ENCODE results near the gene COA1. TPM values are rescaled to one million over a fixed set of nuclear protein-coding genes. Genes with fewer than 3 reads are reported as not detected.

Gene COA1
- total RNA-seq, 1 experiment from 2014 or later, result 151 TPM

DNA sequence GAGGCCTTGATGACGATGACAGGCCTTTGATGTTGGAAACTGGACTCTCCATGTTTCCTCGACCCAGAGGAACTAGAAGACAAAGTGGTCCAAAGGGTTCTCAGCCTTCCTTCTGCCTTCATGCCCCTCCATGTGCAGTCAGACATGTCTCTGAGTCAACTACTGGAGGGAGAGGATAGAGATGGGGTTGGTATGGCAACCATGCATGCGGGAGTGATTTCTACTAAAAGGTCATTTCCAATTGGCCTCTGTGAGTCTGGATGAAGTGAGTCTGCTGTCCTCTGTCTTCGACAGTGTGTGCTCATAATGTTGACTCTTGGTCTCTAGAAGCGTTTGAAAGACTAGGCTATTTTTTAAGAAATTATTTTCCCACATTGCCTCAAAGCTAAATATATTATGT is 117.2 kb downstream of the COA1 start:
- Histone ChIP-seq H3K36me3 (ENCODE audit: low read depth) (peaks cover 74% of the 10 kb centered on the region), H2AFZ (no peak overlapping the region), H4K20me1 (ENCODE audit: insufficient read depth) (peaks cover 44% of the 10 kb centered on the region), H3K27me3 (ENCODE audit: insufficient read depth, low read depth) (no peaks in the 10 kb centered on the region), H3K4me2 (no peak overlapping the region), H3K79me2 (ENCODE audit: low read depth) (peaks cover 43% of the 10 kb centered on the region), H3K4me3 (no peak overlapping the region), H3F3A (ENCODE audit: insufficient read depth, low read depth) (peaks cover 16% of the 10 kb centered on the region), H3K9me2 (ENCODE audit: insufficient read depth) (no peaks in the 10 kb centered on the region), H3K4me1 (replicated peaks; ENCODE audit: insufficient read depth) (no peaks in the 10 kb centered on the region), H3K9me3 (ENCODE audit: insufficient read depth, low read depth) (no peaks in the 10 kb centered on the region), H3K27ac (no peak overlapping the region)
- BruUV-seq (replicated peaks), result no TSS peak
- no peak for TF ChIP-seq EZH2 (IDR thresholded peaks at IDR 0.05; ENCODE audit: low read depth)
- TF ChIP-seq, protein P1, sequence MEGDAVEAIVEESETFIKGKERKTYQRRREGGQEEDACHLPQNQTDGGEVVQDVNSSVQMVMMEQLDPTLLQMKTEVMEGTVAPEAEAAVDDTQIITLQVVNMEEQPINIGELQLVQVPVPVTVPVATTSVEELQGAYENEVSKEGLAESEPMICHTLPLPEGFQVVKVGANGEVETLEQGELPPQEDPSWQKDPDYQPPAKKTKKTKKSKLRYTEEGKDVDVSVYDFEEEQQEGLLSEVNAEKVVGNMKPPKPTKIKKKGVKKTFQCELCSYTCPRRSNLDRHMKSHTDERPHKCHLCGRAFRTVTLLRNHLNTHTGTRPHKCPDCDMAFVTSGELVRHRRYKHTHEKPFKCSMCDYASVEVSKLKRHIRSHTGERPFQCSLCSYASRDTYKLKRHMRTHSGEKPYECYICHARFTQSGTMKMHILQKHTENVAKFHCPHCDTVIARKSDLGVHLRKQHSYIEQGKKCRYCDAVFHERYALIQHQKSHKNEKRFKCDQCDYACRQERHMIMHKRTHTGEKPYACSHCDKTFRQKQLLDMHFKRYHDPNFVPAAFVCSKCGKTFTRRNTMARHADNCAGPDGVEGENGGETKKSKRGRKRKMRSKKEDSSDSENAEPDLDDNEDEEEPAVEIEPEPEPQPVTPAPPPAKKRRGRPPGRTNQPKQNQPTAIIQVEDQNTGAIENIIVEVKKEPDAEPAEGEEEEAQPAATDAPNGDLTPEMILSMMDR (conservative IDR thresholded peaks at IDR 0.05), result no peak
- DNase-seq, result no peak
- intact Hi-C loops (cut with micrococcal nuclease; ENCODE audit: unreplicated experiment), result no loop called here
- POLR2A ChIA-PET (ENCODE audit: unreplicated experiment), result no interaction called here
- CTCF ChIA-PET, result interaction anchor here (0.7 kb wide), 1 partner anchor 42 kb away, joined by 4 read pairs; no protein-coding TSS in a partner anchor

DNA sequence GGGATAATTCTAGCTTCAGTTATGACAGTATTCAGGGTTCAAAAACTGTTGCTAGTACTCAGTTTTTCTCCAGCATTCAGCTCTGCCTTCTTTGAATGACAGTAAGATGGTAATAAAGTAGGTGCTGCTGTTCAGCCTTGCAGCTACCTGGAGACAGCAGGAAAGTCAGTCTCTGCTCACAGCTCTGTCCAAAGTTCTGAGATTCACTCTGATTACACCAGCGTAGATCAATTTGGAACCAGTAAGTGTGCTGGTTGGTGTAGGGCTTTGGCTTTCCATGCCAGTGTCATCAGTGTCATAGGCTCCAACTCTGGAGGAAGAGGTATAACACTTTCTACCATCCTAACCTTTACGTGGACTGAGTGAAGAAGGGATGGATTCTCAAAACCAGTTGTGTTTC is 120.2 kb downstream of the COA1 start:
- Histone ChIP-seq H3K27ac (no peak overlapping the region), H3K4me3 (no peak overlapping the region), H3K79me2 (ENCODE audit: low read depth) (peaks cover 60% of the 10 kb centered on the region), H3K9me2 (ENCODE audit: insufficient read depth) (no peaks in the 10 kb centered on the region), H3K4me1 (replicated peaks; ENCODE audit: insufficient read depth) (no peaks in the 10 kb centered on the region), H3K36me3 (ENCODE audit: low read depth) (peaks cover 70% of the 10 kb centered on the region), H4K20me1 (ENCODE audit: insufficient read depth) (peaks cover 54% of the 10 kb centered on the region), H2AFZ (no peak overlapping the region), H3K4me2 (no peak overlapping the region), H3K27me3 (ENCODE audit: insufficient read depth, low read depth) (no peaks in the 10 kb centered on the region), H3K9me3 (ENCODE audit: insufficient read depth, low read depth) (peaks cover 9% of the 10 kb centered on the region), H3F3A (ENCODE audit: insufficient read depth, low read depth) (peaks cover 1% of the 10 kb centered on the region)
- POLR2A ChIA-PET (ENCODE audit: unreplicated experiment), result interaction anchor here (0.7 kb wide), 1 partner anchor 13 kb away, joined by 5 read pairs; no protein-coding TSS in a partner anchor
- no peak for DNase-seq
- CTCF ChIA-PET, result no interaction called here
- no TSS peak for BruUV-seq (replicated peaks)
- intact Hi-C loops (cut with micrococcal nuclease; ENCODE audit: unreplicated experiment), result no loop called here
- TF ChIP-seq EZH2 (IDR thresholded peaks at IDR 0.05; ENCODE audit: low read depth), result no peak
- TF ChIP-seq, protein P1 (conservative IDR thresholded peaks at IDR 0.05), result no peak

DNA sequence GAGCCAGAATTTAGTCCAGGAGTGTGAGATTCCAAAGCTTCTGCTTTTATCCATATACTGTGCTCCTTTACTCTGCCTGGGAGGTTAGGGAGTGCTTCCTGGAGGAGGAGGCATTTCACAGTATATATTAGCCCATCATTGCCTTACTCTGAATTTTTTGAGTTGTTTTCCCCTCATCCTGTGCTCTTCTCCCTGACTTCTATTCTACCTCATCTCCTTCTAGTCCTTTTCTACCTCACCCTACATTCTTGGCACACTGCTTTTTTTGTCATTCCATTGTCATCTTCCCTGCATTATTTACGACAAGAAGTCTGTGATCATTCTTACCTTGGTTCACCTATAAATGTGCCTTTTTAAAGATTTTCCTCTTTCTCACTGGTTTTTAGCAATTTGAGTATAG is 125.1 kb downstream of the COA1 start:
- intact Hi-C loops (cut with micrococcal nuclease; ENCODE audit: unreplicated experiment), result no loop called here
- peaks cover 54% of the 10 kb centered on the region for H4K20me1 ChIP-seq (ENCODE audit: insufficient read depth)

More for the DNA sequence above, 125.1 kb downstream of the COA1 start:
- TF ChIP-seq, protein P1 (conservative IDR thresholded peaks at IDR 0.05), result no peak
- no peak for TF ChIP-seq EZH2 (IDR thresholded peaks at IDR 0.05; ENCODE audit: low read depth)
- H3K9me3 ChIP-seq (ENCODE audit: insufficient read depth, low read depth), result peaks cover 16% of the 10 kb centered on the region
- peaks cover 60% of the 10 kb centered on the region for H3K79me2 ChIP-seq (ENCODE audit: low read depth)
- peaks cover 69% of the 10 kb centered on the region for H3K36me3 ChIP-seq (ENCODE audit: low read depth)
- no peak overlapping the region for H3K4me3 ChIP-seq
- H3K4me2 ChIP-seq, result no peak overlapping the region
- H3K27me3 ChIP-seq (ENCODE audit: insufficient read depth, low read depth), result no peaks in the 10 kb centered on the region
- no TSS peak for BruUV-seq (replicated peaks)
- no peak overlapping the region for H3K27ac ChIP-seq
- peaks cover 5% of the 10 kb centered on the region for H3F3A ChIP-seq (ENCODE audit: insufficient read depth, low read depth)
- H3K4me1 ChIP-seq (replicated peaks; ENCODE audit: insufficient read depth), result no peaks in the 10 kb centered on the region
- DNase-seq, result no peak
- no peaks in the 10 kb centered on the region for H3K9me2 ChIP-seq (ENCODE audit: insufficient read depth)
- CTCF ChIA-PET, result interaction anchor here (0.6 kb wide), 1 partner anchor 13 kb away, joined by 4 read pairs; no protein-coding TSS in a partner anchor
- POLR2A ChIA-PET (ENCODE audit: unreplicated experiment), result no interaction called here
- H2AFZ ChIP-seq, result no peak overlapping the region
